ENCODE data around the gene NLRP13. TPM values are rescaled to one million over a fixed set of nuclear protein-coding genes. Genes with fewer than 3 reads are reported as not detected.
"Not testable (repeated sequence)": the region's sequence is repeated elsewhere in the genome, so short reads cannot be mapped to it uniquely, and the experiment has no call there.

Gene NLRP13
- total RNA-seq, 2 experiments from 2014 or later: not detected

GRCh38 chr19:55958356-55958755 is 26.2 kb upstream of the NLRP13 start:
- ChIA-PET POLR2A (no interaction called here), CTCF (no interaction called here)
- H3K27me3 Mint-ChIP-seq: no peaks in the 10 kb centered on the region
- no peaks in the 10 kb centered on the region for H3K9me3 Mint-ChIP-seq
- ATAC-seq (no peak), DNase-seq (no peak)
- H3K27ac Mint-ChIP-seq: no peak overlapping the region
- H3K4me3 Mint-ChIP-seq: no peak overlapping the region
- no peak for TF ChIP-seq CTCF (IDR thresholded peaks at IDR 0.05)
- no peaks in the 10 kb centered on the region for H3K36me3 Mint-ChIP-seq (ENCODE audit: low read depth)
- intact Hi-C loops (cut with micrococcal nuclease): no loop called here
- no peaks in the 10 kb centered on the region for H3K4me1 Mint-ChIP-seq (ENCODE audit: low read depth)

- ChIA-PET POLR2A (no interaction called here), CTCF (no interaction called here)
- no peak overlapping the region for H3K27ac Mint-ChIP-seq
- H3K27me3 Mint-ChIP-seq: no peaks in the 10 kb centered on the region
- H3K4me1 Mint-ChIP-seq (ENCODE audit: low read depth): no peaks in the 10 kb centered on the region
- no peak for DNase-seq
- H3K9me3 Mint-ChIP-seq: no peaks in the 10 kb centered on the region
- intact Hi-C loops (cut with micrococcal nuclease): no loop called here
- H3K36me3 Mint-ChIP-seq (ENCODE audit: low read depth): no peaks in the 10 kb centered on the region
- H3K4me3 Mint-ChIP-seq: no peak overlapping the region
- no peak for ATAC-seq
- no peak for TF ChIP-seq CTCF (IDR thresholded peaks at IDR 0.05)
These were observed 24.3 kb upstream of the NLRP13 start for GRCh38 chr19:55956431-55956830.

GRCh38 chr19:55950566-55950965 is 18.4 kb upstream of the NLRP13 start:
- H3K9me3 Mint-ChIP-seq; H3K27me3 Mint-ChIP-seq; H3K27ac Mint-ChIP-seq; H3K4me3 Mint-ChIP-seq; POLR2A ChIA-PET; DNase-seq; CTCF ChIA-PET; H3K4me1 Mint-ChIP-seq (ENCODE audit: low read depth); ATAC-seq; H3K36me3 Mint-ChIP-seq (ENCODE audit: low read depth); intact Hi-C loops (cut with micrococcal nuclease): not testable (repeated sequence)

GRCh38 chr19:55947532-55947931 is 15.4 kb upstream of the NLRP13 start, which contains the start of gene NLRP8:
Gene NLRP8 (plus strand): TSS chr19:55947832.
- ChIA-PET CTCF (no interaction called here), POLR2A (no interaction called here)
- DNase-seq: no peak
- Mint-ChIP-seq H3K36me3 (ENCODE audit: low read depth) (no peaks in the 10 kb centered on the region), H3K27me3 (no peaks in the 10 kb centered on the region), H3K9me3 (peaks cover 10% of the 10 kb centered on the region), H3K4me1 (ENCODE audit: low read depth) (no peaks in the 10 kb centered on the region), H3K27ac (no peak within 1 kb of the TSS), H3K4me3 (no peak within 1 kb of the TSS)
- ATAC-seq: no peak
- no peak for TF ChIP-seq CTCF (IDR thresholded peaks at IDR 0.05)
- intact Hi-C loops (cut with micrococcal nuclease): no loop called here

- Mint-ChIP-seq H3K36me3 (ENCODE audit: low read depth) (no peaks in the 10 kb centered on the region), H3K4me1 (ENCODE audit: low read depth) (no peaks in the 10 kb centered on the region), H3K4me3 (no peak overlapping the region), H3K9me3 (peaks cover 3% of the 10 kb centered on the region), H3K27me3 (no peaks in the 10 kb centered on the region), H3K27ac (no peak overlapping the region)
- CTCF ChIA-PET: no interaction called here
- no peak for DNase-seq
- no peak for TF ChIP-seq CTCF (IDR thresholded peaks at IDR 0.05)
- intact Hi-C loops (cut with micrococcal nuclease): no loop called here
- no peak for ATAC-seq
- POLR2A ChIA-PET: no interaction called here
These were observed 8.2 kb upstream of the NLRP13 start for GRCh38 chr19:55940306-55940705.

GRCh38 chr19:55939206-55939605 is 7.1 kb upstream of the NLRP13 start:
- POLR2A ChIA-PET: no interaction called here
- intact Hi-C loops (cut with micrococcal nuclease): no loop called here
- no peak for TF ChIP-seq CTCF (IDR thresholded peaks at IDR 0.05)
- Mint-ChIP-seq H3K4me1 (ENCODE audit: low read depth) (no peaks in the 10 kb centered on the region), H3K27ac (no peak overlapping the region), H3K27me3 (no peaks in the 10 kb centered on the region), H3K4me3 (no peak overlapping the region), H3K9me3 (peaks cover 3% of the 10 kb centered on the region), H3K36me3 (ENCODE audit: low read depth) (no peaks in the 10 kb centered on the region)
- CTCF ChIA-PET: no interaction called here
- DNase-seq (no peak), ATAC-seq (no peak)

Measured in activated CD8-positive, alpha-beta T cell treated with anti-CD3 and anti-CD28 coated beads for 36 hours (primary cell).